ENCODE results near the gene ZC3HAV1L.

DNA sequence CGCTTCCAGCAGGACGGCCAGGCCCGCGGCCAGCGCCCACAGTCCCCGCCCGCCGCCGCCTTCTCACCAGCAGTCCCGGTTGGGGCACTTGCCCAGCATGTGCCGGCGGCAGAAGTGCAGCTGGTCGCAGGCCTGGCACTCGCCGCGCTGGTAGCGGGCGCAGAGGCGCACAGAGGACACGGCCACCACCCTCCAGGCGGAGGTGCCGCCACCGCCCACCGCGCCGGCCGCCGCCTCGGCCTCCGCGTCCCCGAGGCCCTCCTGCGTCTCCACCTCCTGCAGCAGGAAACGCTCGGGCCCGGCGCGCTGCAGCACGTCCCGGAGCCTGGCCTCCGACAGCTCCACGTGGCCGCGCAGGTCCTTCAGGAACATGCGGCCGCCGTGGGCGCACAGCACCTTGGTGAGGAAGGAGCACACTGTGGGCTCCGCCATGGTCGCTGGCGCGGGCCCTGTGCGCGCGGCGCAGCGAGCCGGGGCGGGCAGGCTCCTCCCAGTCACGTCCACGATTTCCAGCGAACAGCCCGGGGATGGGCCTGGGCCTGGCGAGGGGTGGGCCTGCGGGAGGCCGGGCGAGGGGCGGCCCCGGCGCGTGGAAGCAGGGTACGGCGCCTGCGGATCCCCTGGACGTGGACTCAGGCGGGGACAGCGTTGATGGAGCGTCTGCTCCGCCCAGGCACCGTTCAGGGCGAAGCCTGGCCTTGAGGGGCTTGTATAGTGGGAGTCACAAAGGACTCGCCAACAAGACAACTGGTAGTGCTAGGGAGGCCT lies at the start of gene ZC3HAV1L:
- TF ChIP-seq, protein P1, sequence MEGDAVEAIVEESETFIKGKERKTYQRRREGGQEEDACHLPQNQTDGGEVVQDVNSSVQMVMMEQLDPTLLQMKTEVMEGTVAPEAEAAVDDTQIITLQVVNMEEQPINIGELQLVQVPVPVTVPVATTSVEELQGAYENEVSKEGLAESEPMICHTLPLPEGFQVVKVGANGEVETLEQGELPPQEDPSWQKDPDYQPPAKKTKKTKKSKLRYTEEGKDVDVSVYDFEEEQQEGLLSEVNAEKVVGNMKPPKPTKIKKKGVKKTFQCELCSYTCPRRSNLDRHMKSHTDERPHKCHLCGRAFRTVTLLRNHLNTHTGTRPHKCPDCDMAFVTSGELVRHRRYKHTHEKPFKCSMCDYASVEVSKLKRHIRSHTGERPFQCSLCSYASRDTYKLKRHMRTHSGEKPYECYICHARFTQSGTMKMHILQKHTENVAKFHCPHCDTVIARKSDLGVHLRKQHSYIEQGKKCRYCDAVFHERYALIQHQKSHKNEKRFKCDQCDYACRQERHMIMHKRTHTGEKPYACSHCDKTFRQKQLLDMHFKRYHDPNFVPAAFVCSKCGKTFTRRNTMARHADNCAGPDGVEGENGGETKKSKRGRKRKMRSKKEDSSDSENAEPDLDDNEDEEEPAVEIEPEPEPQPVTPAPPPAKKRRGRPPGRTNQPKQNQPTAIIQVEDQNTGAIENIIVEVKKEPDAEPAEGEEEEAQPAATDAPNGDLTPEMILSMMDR (IDR thresholded peaks at IDR 0.05) = no peak
- TF ChIP-seq POLR2A (IDR thresholded peaks at IDR 0.05) = peak; percentile 17

Measured in right lobe of liver (tissue), 4 donors.